Stimulated activated CD4-positive, alpha-beta T cell treated with anti-CD3 and anti-CD28 coated beads, Interleukin-15, amount 100 ng/mL, for 24 hours (primary cell): Measurements from ENCODE around the gene EEF1E1.

Experiments used
- DNase-seq: peaks from one replicate; pipeline ENCODE4 v3.0.0-alpha.2; 2020

The EEF1E1 gene

DNA sequence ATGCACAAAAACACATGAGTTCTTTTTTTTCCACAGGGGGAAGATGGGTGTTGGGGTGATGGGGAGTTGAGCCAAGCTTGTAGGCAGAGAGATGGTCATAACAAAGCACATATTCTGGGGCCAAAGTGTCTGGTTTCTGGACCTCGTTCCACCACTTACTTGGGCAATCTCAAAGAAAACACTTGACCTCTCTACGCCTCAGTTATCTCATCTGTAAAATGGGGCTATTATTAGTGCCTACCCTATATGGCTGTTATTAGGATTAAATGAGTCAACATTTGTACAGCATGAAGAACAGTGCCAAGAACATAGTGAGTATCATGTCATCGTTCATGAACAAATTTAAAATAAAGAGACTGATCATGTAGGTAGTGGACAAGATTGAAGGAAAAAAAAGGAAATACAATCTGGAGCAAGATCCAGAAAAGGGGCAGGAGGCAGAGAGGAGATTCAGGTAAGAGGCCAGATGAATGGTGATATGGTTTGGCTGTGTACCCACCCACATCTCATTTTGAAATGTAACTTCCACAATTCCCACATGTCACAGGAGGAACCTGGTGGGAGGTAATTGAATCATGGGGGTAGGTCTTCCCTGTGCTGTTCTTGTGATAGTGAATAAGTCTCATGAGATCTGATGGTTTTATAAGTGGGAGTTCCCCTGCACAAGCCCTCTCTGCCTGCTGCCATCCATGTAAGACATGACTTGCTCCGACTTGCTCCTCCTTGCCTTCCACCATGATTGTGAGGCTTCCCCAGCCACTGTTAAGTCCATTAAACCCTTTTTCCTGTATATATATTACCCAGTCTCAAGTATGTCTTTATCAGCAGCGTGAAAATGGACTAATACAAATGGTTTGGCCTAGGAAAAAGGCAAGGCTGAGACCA, 14.2 kb downstream of the EEF1E1 start:
- no peak for DNase-seq

- DNase-seq = no peak
These were observed 15.5 kb downstream of the EEF1E1 start for GRCh38 chr6:8086755-8087306.

GRCh38 chr6:8085053-8085511, 17.3 kb downstream of the EEF1E1 start:
- no peak for DNase-seq

GRCh38 chr6:8084586-8084985, 17.8 kb downstream of the EEF1E1 start:
- no peak for DNase-seq

DNA sequence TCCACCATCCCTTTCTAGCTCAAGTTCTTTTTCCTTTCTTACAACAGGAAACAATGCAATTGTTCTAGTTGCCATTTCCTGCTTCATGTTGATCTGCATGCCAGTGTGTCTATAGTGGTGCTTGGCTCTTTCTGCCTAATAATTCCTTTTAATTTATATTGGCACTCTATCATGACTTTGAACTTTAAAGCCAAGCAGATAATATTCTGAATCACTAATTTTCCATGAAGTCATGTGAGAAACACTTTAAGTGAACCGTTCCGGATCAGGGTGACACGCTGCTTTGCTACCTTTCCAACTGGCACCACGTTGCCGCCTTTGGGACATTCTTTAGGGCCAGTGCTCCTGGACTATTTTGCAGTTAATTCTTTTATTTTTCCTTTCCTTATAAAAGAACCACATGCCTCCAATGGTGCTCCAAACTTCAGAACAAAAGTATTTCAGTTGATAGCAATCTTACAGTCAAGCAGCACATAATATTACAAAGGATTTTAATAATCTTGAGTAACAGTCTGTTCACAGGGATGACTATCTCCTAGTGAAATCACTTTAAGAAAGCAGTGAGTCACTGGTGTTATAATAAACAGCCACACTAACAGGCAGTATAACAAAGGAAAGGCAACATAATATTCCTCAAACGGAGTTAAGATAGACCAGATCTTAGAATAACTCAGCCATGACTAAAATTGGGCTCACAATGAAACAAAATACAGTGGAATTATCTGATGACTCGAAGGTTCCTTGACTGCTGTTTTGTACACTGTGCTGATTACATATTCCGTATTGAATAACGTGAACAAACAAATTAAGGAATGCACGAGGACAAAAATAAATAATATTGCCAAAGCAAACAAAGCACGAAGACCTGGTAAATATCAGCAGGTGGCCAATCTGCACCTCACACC, 19.1 kb downstream of the EEF1E1 start:
- no peak for DNase-seq

- no peak for DNase-seq
These were observed 19.8 kb downstream of the EEF1E1 start for GRCh38 chr6:8082572-8082953.

DNA sequence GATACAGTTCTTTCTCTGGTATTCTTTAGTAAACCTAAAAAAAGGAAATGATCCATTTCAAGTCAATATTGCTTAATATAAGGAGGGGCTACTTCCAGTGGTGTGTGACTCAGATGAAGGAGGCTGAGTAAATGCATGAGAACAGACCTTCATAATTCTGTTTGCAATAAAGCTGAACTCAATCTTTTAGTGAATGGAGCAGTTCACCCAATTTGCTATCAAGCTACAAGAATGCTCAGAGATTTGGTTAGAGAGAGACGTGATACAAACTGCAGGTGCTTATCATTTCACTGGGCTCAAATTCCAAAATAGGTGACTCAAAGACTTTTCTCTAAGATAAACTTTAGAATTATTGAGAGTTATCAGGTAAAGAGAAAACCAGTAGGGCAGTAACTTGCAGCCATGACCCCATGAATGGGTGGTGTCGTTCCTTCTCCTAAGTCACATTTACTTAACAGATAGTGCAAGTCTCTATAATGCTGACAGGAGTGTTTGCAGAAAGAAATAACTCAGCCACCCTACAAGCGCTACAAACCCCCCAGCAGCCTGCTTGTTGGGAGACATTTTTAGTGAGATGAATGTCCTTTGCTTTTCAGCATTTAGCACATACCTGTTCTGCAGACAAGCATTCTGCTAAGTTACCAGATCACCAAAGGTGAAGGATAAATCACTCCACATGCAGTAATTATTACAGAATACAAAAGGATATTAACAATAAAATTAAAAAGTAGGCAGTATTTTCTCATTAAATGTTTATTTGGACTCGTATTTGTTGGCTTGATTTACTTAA, 21.8 kb downstream of the EEF1E1 start:
- DNase-seq = no peak

- DNase-seq = no peak
These were observed 23.2 kb downstream of the EEF1E1 start for GRCh38 chr6:8079126-8079525.

- no peak for DNase-seq
These were observed 24.4 kb downstream of the EEF1E1 start for GRCh38 chr6:8077991-8078390.

- DNase-seq = no peak
These were observed 26.6 kb downstream of the EEF1E1 start for GRCh38 chr6:8075704-8076103.

DNA sequence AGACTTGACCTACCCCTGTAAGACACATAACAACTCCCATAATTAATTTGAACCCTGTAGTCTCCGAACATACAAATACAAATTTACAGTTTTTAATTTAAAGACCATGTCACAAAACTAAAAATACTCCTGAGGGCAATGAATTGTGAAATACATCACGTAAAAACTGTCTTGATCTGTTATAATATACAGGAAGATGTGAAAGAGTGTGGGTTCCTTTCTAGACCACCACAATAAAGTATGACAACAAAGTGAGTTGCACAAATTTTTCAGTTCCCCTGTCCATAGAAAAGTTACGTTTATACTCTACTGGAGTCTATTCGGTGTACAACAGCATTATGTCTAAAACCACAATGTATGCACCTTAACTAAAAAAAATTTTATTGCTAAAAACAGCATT, 27.2 kb downstream of the EEF1E1 start:
- no peak for DNase-seq

DNA sequence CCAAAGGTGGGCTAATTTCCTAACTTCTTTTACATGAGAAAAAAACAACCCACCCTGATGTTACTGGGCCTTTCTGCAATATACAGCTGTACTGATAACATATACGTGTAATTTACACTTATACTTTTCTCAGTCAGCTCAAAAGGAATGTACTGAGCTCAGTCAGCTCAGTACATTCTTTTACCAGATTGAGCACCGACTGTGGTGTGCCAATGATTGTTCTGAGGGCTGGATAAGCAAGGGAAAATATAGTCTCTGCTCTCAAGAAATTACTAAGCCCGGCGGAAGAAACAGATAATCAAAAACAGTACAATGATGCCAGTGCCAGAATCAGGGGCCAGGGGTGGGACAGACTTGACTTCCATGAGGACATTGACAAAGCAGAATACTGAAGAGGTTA, 28.1 kb downstream of the EEF1E1 start:
- no peak for DNase-seq

DNA sequence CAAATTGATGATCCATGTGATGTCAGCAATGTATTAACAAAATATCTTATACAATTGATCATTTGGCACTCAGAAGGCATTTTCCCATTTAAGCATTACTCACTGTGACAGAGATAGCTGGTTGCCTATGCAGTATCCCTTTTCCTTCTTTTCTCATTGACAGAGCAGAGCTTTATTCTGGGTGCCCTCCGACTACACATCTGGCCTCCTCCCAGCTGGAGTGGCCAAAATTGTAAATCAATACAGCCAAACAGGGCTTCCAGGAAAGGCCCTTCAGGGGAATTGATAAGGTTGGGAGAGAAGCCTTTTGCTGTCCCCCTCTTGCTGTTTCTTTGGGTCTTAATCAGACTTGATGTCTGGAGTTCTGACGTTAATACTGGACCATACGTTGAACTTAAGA, 28.6 kb downstream of the EEF1E1 start:
- no peak for DNase-seq

- no peak for DNase-seq
These were observed 31.6 kb downstream of the EEF1E1 start for GRCh38 chr6:8070718-8071117.

GRCh38 chr6:8069631-8070284, 32.6 kb downstream of the EEF1E1 start:
- DNase-seq = no peak

DNA sequence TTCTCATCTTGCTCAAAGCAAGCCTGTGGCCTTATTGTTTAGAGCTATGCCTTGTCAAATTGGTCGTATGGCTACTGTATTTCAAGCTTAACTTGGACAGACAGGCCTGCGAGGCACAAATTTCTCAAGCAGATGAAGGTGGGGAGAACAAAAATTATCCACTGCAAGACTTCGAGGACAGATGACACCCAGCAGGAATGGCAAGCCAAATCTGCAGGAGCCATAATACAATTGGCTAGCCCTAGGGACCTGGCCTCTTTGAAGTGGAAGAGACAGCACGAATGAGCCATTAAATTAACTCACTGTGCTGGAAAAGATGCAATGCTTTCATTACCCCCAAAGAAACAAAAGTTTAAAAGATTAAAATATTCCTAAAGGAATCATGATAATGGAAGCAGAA, 33.2 kb downstream of the EEF1E1 start:
- no peak for DNase-seq

GRCh38 chr6:8066108-8066507, 36.2 kb downstream of the EEF1E1 start:
- no peak for DNase-seq

GRCh38 chr6:8065519-8065911, 36.8 kb downstream of the EEF1E1 start:
- DNase-seq = peak; percentile 51

GRCh38 chr6:8064638-8065518, 37.5 kb downstream of the EEF1E1 start:
- peak; percentile 22 for DNase-seq

DNA sequence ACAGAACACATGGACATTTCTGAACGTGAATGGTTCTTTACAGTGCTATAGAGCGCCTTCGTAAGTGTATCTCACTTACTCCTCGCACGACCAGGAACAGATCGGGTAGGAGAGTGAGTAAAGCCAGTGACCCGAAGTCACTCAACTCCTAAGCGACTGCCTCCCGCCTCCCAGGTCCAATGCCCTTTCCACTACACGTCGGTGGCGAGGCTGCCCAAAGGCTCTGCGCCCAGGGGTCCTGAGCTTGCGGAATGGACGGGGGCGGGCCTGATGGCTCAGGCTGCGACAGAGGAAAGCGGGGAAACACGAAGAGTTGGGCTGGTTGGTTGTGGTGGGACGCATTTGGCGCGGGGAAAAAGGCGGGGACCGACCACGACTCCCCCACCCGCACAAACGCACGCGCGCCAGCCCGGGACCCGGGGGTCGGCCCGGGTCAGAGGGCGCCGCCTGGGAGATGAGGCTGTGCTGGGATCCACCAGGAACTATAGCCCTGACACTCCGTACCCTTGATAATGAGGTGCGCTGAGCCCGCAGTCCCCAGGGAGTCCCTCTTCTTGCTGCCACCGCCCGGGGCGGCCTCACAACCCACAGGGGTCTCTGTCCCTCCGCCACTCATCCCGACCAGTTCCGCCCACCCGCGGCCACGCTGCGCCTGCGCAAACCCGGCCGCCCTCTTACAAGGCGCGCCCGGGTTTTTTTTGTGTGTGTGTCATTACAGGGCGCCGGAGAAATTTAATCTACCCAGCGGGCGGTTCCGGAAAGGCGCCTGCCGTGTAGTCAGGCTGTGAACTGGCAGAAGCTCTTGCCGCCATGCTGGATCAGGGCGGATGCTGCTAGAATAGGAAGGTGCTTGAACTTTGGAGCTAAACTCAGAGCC, 38.3 kb downstream of the EEF1E1 start, which contains the start of gene BLOC1S5:
Gene BLOC1S5 (minus strand): TSS at position 629 of the 877 bp plus-strand sequence. CDS start 13 bp downstream, at position 616.
- DNase-seq = peak; percentile 98
